ENCODE data around the gene KDM1A.

KDM1A gene

DNA sequence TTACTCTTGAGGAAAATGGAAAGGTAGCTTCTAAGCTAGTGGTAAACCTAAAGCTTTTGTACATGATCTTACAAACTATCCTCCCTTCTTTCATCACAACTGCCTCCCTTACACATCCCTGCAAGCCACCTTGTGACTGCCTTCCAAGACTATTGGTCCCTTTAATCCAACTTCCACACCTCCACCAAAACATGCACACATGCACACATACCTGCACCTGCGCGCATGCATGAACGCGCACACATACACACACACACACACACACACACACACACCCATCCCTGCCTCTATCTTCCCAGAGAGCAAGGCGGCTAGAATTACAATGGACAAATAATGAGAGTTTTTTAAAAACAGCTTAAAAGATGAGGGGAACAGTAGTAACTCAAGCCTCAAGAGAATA, 91.1 kb downstream of the KDM1A start:
- TF ChIP-seq, protein P1, sequence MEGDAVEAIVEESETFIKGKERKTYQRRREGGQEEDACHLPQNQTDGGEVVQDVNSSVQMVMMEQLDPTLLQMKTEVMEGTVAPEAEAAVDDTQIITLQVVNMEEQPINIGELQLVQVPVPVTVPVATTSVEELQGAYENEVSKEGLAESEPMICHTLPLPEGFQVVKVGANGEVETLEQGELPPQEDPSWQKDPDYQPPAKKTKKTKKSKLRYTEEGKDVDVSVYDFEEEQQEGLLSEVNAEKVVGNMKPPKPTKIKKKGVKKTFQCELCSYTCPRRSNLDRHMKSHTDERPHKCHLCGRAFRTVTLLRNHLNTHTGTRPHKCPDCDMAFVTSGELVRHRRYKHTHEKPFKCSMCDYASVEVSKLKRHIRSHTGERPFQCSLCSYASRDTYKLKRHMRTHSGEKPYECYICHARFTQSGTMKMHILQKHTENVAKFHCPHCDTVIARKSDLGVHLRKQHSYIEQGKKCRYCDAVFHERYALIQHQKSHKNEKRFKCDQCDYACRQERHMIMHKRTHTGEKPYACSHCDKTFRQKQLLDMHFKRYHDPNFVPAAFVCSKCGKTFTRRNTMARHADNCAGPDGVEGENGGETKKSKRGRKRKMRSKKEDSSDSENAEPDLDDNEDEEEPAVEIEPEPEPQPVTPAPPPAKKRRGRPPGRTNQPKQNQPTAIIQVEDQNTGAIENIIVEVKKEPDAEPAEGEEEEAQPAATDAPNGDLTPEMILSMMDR (conservative IDR thresholded peaks at IDR 0.05; ENCODE audit: low read depth, low read length), result no peak
- H3K4me3 ChIP-seq (ENCODE audit: low read depth, low read length), result no peak overlapping the region
- no peak for DNase-seq (ENCODE audit: low read depth)

DNA sequence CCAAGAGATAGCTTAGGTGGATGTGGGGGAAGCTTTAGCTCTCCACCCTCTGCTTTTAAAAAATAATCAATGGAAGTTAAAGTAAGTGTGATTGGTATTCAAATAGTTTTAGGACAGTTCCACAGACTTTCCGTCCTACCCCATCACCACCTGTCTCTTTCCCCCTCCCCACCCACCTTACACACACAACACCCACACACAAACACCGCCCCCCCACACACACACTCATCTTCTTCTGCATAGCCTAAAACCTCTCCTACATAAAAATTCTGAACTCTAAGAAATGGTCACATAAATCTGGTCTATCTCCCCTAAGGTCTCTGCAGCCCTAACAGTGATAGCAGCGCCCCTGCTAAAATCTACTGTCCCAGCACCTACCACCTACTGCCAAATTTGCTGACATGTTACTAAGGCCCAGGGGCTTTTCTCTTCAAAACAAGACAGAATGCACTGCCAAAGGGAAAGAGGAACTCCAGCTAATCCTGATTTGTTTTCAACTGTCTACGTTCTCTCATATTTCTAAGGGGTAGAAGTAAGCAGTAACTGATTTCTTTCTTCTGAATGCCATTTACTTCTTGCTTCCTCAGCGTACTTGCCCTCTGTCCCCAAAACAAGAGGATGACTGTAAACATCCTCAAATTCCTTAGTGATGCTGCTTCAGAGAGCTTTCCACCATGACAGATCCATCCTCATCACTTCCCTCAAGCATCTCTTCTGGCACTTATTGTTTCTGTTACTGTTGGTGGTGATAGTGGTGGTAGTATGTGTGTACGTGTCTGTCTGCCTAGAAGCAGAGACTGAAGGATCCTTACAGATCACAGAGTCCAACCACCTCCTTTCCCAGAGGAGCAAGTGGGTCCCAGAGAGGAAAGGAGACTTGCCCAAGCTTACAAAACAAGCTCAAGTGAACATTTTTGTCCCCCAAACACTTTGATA, 92.6 kb downstream of the KDM1A start:
- no peak overlapping the region for H3K4me3 ChIP-seq (ENCODE audit: low read depth, low read length)
- TF ChIP-seq, protein P1 (conservative IDR thresholded peaks at IDR 0.05; ENCODE audit: low read depth, low read length), result no peak
- no peak for DNase-seq (ENCODE audit: low read depth)

DNA sequence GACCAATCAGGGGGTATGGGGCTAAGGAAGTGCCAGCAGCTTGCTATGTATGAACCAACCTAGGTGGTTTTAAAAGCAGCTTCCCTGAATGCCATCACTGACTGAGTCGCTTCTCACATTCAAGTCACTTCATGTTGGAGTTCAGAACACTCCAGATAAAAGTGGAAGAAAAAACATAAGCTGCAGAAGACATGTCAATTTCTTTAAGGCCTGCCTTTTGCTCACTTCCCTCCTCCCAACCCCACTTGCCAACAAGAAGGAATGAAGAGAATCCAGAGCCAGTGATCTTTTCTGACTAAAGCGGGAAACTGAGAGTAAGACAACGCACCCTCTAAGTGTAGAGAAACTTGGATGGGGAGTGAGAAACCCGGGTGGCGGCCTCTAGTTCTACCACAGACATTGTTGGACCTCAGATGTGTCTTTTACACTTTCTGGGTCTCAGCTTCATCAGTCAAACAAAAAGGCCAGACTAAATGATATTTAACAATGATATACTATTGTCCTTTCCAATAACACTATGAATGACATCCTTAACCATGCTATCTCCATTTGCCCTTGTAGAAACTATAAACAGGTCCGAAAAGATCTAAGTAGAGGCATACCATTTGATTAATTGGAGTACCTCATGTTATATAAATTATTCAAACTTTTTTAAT, 95.3 kb downstream of the KDM1A start:
- peak; percentile 46 for DNase-seq (ENCODE audit: low read depth)
- TF ChIP-seq, protein P1 (conservative IDR thresholded peaks at IDR 0.05; ENCODE audit: low read depth, low read length), result no peak

DNA sequence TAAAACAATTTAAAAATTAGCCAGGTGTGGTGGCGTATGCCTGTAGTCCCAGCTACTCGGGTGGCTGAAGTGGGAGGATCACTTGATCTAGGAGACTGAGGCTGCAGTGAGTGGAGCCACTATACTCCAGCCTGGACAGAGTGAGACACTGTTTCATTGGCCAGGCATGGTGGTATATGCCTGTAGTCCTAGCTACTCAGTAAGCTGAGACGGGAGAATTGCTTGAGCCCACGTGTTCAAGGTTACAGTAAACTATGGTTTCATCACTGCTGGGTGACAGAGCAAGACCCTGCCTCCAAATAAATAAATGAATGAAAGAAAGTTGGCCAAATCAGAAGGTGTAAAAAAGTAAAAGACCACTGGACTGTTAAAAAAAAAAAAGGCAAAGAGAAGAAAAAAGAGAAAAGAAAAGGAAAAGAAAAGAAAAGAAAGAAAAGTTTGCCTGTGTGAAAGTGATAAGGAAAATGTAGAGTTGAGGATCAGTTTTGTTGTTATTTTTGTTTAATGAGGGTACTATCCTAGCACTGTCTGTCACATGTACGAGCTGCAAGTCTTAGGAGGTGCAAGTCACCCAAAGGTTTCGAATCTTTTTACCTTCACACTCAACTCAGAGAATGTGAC, 97.1 kb downstream of the KDM1A start:
- H3K4me3 ChIP-seq (ENCODE audit: low read depth, low read length), result no peak overlapping the region
- DNase-seq (ENCODE audit: low read depth), result no peak
- TF ChIP-seq, protein P1 (conservative IDR thresholded peaks at IDR 0.05; ENCODE audit: low read depth, low read length), result no peak

More for the DNA sequence above, 95.3 kb downstream of the KDM1A start:
- H3K4me3 ChIP-seq (ENCODE audit: low read depth, low read length), result no peak overlapping the region

DNA sequence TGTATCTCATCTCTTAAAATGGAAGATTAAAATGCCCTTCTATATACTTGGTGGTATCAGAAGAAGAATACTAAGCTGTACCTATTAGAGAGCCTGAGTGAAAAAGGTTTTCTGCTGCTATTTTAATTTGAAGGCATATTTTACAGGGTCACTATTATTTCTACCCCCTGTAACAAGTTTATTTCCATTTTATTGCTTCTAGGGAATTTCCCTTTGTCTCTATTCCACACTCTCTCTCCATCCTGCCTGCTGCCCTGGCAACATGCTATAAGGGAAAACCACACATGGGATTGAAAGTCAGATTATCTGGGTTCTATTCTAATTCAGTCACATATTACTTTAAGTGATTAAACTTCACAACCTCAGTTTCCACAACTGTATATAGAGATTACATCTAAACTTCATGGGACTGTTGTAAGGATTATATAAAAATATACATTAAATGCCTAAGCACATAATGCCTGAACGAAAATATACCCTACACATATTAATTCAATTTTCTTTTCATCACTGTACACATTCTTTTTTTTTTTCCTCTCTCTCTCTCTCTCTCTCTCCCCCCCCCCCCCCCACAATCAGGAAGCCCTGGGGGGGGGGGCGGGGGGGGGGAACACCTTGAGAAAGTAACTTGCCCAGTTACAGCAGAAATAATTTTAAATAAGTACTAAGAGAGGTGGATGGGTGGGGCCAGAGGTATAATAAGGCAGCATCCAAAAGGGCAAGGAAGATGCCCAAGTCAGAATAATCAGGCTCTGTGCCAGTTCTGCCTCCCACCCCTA, 97.8 kb downstream of the KDM1A start:
- H3K4me3 ChIP-seq (ENCODE audit: low read depth, low read length), result no peak overlapping the region
- DNase-seq (ENCODE audit: low read depth), result no peak
- TF ChIP-seq, protein P1 (conservative IDR thresholded peaks at IDR 0.05; ENCODE audit: low read depth, low read length), result no peak

DNA sequence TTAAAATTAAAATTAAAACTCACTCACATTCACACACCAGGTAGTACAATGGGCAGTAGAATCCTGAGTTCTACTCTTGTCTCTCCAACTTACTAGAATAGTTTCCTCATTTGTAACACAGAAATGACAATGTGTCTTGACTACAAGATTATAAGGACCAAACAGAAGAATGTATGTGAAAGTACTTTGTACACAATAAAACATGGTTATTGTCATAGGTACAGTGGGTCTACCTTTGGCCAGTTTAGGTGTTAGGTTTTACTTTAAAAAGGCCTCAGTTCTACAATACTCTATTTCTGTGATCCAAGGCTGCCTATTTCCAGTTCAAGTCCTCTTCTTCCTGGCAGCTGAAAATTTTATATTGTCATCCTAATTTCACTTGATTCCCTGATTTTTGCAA, 99.1 kb downstream of the KDM1A start:
- H3K4me3 ChIP-seq (ENCODE audit: low read depth, low read length), result no peak overlapping the region
- TF ChIP-seq, protein P1 (conservative IDR thresholded peaks at IDR 0.05; ENCODE audit: low read depth, low read length), result no peak
- no peak for DNase-seq (ENCODE audit: low read depth)

All from choroid plexus epithelial cell (primary cell).